ENCODE results near the gene ARHGAP4. TPM values are rescaled to one million over a fixed set of nuclear protein-coding genes. Genes with fewer than 3 reads are reported as not detected.

The ARHGAP4 gene
- total RNA-seq, 1 donor from 2014 or later = 72.2 TPM

DNA sequence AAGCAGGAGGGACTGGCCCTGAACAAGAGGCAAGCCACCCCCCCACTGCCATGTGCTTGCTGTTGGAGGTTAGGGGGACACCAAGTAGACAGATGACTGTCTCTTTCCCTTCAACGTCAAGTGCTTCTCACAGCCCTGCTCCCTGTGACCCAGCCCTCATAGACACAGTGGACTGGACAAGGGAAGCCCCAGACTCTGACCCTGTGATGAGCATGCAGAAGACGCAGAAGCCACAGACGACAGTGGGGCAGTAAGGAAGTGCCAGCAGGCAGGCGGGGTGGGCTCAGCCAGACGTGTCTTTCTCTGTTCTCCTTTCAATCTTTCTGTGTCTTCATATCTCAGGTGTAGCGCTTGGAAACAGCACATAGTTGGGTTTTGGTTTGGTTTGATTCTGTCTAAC lies 37.7 kb downstream of the ARHGAP4 start:
- TF ChIP-seq, protein P1, sequence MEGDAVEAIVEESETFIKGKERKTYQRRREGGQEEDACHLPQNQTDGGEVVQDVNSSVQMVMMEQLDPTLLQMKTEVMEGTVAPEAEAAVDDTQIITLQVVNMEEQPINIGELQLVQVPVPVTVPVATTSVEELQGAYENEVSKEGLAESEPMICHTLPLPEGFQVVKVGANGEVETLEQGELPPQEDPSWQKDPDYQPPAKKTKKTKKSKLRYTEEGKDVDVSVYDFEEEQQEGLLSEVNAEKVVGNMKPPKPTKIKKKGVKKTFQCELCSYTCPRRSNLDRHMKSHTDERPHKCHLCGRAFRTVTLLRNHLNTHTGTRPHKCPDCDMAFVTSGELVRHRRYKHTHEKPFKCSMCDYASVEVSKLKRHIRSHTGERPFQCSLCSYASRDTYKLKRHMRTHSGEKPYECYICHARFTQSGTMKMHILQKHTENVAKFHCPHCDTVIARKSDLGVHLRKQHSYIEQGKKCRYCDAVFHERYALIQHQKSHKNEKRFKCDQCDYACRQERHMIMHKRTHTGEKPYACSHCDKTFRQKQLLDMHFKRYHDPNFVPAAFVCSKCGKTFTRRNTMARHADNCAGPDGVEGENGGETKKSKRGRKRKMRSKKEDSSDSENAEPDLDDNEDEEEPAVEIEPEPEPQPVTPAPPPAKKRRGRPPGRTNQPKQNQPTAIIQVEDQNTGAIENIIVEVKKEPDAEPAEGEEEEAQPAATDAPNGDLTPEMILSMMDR (IDR thresholded peaks at IDR 0.05; ENCODE audit: unreplicated experiment) = no peak
- peaks cover 9% of the 10 kb centered on the region for H3K27me3 Mint-ChIP-seq (ENCODE audit: unreplicated experiment)
- no peak overlapping the region for H3K4me3 Mint-ChIP-seq (ENCODE audit: unreplicated experiment)
- no peaks in the 10 kb centered on the region for H3K9me3 Mint-ChIP-seq (ENCODE audit: unreplicated experiment)
- DNase-seq (ENCODE audit: low spot score) = no peak
- H3K4me1 Mint-ChIP-seq (ENCODE audit: unreplicated experiment) = no peaks in the 10 kb centered on the region
- H3K27ac Mint-ChIP-seq (ENCODE audit: unreplicated experiment) = no peak overlapping the region
- no peaks in the 10 kb centered on the region for H3K36me3 Mint-ChIP-seq (ENCODE audit: low read depth, unreplicated experiment)

DNA sequence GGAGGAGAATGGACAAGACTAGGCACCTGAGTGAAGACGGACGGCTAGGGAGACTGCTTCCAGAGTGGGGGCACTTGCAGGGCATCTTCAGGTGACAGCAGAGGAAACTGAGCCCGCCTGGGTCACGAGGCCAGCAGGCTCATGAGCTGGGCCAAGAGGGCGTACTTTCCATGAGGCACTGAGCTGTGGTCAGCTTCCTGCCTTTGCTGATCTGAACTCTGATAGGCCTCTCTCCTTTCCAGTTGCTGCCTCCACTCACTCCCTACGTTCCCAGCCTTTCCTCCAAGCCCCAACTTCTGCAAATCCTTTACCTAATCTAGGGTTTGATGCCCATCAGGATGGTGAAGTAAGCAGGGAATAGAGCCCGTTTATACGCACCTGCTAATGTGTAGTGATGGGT lies 38.7 kb downstream of the ARHGAP4 start:
- Mint-ChIP-seq H3K9me3 (ENCODE audit: unreplicated experiment) (no peaks in the 10 kb centered on the region), H3K4me3 (ENCODE audit: unreplicated experiment) (no peak overlapping the region), H3K27me3 (ENCODE audit: unreplicated experiment) (peaks cover 9% of the 10 kb centered on the region), H3K36me3 (ENCODE audit: low read depth, unreplicated experiment) (no peaks in the 10 kb centered on the region), H3K27ac (ENCODE audit: unreplicated experiment) (no peak overlapping the region), H3K4me1 (ENCODE audit: unreplicated experiment) (no peaks in the 10 kb centered on the region)
- no peak for DNase-seq (ENCODE audit: low spot score)
- TF ChIP-seq, protein P1 (IDR thresholded peaks at IDR 0.05; ENCODE audit: unreplicated experiment) = no peak

DNA sequence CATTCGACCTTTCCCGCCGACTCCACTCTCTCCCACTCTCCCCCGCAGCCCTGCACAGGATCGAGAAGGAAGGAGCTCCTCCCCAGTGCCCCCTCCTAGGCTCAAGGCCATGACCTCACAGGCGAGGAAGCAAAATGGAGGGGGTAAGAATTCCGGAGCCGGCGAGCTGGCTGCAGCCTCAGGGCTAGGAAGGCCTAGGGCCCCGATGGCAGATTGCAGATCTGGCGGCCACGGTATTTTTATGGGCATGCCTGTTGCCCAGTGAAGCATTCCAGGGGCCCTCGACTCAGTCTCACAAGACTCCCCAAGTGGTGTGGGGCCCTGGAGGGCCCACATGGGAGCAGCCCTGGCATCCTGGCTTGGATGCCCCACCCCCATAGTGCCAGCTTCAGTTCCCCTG lies 39.1 kb downstream of the ARHGAP4 start:
- Mint-ChIP-seq H3K27me3 (ENCODE audit: unreplicated experiment) (peaks cover 9% of the 10 kb centered on the region), H3K4me3 (ENCODE audit: unreplicated experiment) (no peak overlapping the region)

DNA sequence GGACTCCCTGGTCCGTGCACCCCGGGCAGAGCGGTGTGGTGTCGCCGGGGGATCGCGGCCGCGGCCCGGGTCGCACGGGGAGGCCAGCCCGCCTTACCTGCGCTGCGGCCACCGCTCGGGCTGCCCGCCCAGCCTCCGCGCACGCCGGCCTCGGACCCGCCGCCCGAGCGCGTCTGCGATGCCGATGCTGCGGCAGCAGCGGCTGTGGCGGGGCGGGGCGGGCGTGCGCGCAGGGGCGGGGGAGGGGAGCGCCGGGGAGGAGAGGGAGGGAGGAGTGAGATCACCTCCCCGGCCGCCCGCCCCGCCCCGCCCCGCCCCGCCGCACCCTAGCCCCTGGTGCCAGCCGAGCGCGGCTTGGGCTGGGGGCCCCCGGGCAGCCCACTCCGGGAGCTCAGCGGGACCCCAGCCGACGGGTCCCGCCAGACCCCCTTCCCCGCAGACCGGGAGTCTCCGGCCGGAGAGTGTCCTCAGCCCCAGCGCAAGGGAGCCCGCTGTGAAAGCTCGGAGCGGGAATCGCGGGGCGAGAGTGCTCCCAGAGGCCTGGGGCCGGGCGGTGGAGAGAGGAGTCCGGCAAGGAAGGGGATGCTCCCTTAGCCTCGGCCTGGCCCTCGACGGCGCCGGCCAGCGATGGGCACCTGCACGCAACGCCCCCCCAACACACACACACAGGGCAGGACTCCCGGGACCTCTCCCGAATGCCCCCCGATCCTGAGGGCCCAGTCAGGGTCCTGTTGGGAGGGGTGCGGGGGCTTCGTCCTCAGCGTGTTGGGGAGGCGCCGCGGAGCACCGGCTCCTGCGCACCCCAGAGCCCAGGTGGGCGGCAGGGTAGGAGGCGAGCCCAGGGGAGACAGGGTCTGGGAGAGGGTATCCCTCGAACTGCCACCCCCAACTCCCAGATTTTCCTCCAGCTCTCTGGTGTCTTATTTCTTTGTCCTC lies 39.8 kb downstream of the ARHGAP4 start, which contains the start of gene L1CAM:
TSS of gene L1CAM (minus strand) at position 206 of the 936 bp plus-strand sequence. CDS start 10,337 bp downstream, outside the sequence.
- no peak within 1 kb of the TSS for H3K27ac Mint-ChIP-seq (ENCODE audit: unreplicated experiment)
- H3K9me3 Mint-ChIP-seq (ENCODE audit: unreplicated experiment) = no peaks in the 10 kb centered on the region
- DNase-seq (ENCODE audit: low spot score) = no peak
- H3K4me3 Mint-ChIP-seq (ENCODE audit: unreplicated experiment) = no peak within 1 kb of the TSS
- no peaks in the 10 kb centered on the region for H3K4me1 Mint-ChIP-seq (ENCODE audit: unreplicated experiment)
- TF ChIP-seq, protein P1 (IDR thresholded peaks at IDR 0.05; ENCODE audit: unreplicated experiment) = no peak
- peaks cover 9% of the 10 kb centered on the region for H3K27me3 Mint-ChIP-seq (ENCODE audit: unreplicated experiment)
- H3K36me3 Mint-ChIP-seq (ENCODE audit: low read depth, unreplicated experiment) = no peaks in the 10 kb centered on the region

More for the DNA sequence above, 39.1 kb downstream of the ARHGAP4 start:
- H3K9me3 Mint-ChIP-seq (ENCODE audit: unreplicated experiment) = no peaks in the 10 kb centered on the region
- no peaks in the 10 kb centered on the region for H3K4me1 Mint-ChIP-seq (ENCODE audit: unreplicated experiment)
- H3K36me3 Mint-ChIP-seq (ENCODE audit: low read depth, unreplicated experiment) = no peaks in the 10 kb centered on the region
- TF ChIP-seq, protein P1 (IDR thresholded peaks at IDR 0.05; ENCODE audit: unreplicated experiment) = no peak
- DNase-seq (ENCODE audit: low spot score) = no peak
- H3K27ac Mint-ChIP-seq (ENCODE audit: unreplicated experiment) = no peak overlapping the region

- TF ChIP-seq, protein P1 (IDR thresholded peaks at IDR 0.05; ENCODE audit: unreplicated experiment) = no peak
- DNase-seq (ENCODE audit: low spot score) = no peak
- Mint-ChIP-seq H3K4me3 (ENCODE audit: unreplicated experiment) (no peak overlapping the region), H3K36me3 (ENCODE audit: low read depth, unreplicated experiment) (no peaks in the 10 kb centered on the region), H3K9me3 (ENCODE audit: unreplicated experiment) (no peaks in the 10 kb centered on the region), H3K27ac (ENCODE audit: unreplicated experiment) (no peak overlapping the region), H3K27me3 (ENCODE audit: unreplicated experiment) (peaks cover 9% of the 10 kb centered on the region), H3K4me1 (ENCODE audit: unreplicated experiment) (no peaks in the 10 kb centered on the region)
Observed at GRCh38 chrX:153885208-153885787, 40.8 kb downstream of the ARHGAP4 start.
